Measurements from ENCODE around the gene TRIAP1. TPM values are rescaled to one million over a fixed set of nuclear protein-coding genes. Genes with fewer than 3 reads are reported as not detected.

TRIAP1 gene
- total RNA-seq, 1 donor from 2014 or later = 21.1 TPM

- DNase-seq (no peak), ATAC-seq (no peak)
- no peaks in the 10 kb centered on the region for H3K4me1 ChIP-seq
- no peak overlapping the region for H3K27ac ChIP-seq
- no peaks in the 10 kb centered on the region for H3K9me3 ChIP-seq
- no peaks in the 10 kb centered on the region for H3K36me3 ChIP-seq
- H3K27me3 ChIP-seq = no peaks in the 10 kb centered on the region
- no peak overlapping the region for H3K4me3 ChIP-seq
- intact Hi-C loops (cut with DNase I) = no loop called here
- TF ChIP-seq CTCF (IDR thresholded peaks at IDR 0.05) = no peak
These were observed 33.3 kb upstream of the TRIAP1 start for GRCh38 chr12:120479458-120479857.

- Histone ChIP-seq H3K36me3 (no peaks in the 10 kb centered on the region), H3K27me3 (no peaks in the 10 kb centered on the region), H3K9me3 (no peaks in the 10 kb centered on the region), H3K27ac (no peak overlapping the region), H3K4me3 (no peak overlapping the region), H3K4me1 (no peaks in the 10 kb centered on the region)
- intact Hi-C loops (cut with DNase I) = no loop called here
- DNase-seq (no peak), ATAC-seq (no peak)
- no peak for TF ChIP-seq CTCF (IDR thresholded peaks at IDR 0.05)
These were observed 29.5 kb upstream of the TRIAP1 start for GRCh38 chr12:120475643-120476042.

GRCh38 chr12:120474616-120474960 lies 28.4 kb upstream of the TRIAP1 start:
- DNase-seq (no peak), ATAC-seq (peak; percentile 66)
- H3K9me3 ChIP-seq = no peaks in the 10 kb centered on the region
- peaks cover 6% of the 10 kb centered on the region for H3K4me1 ChIP-seq
- no peak for TF ChIP-seq CTCF (IDR thresholded peaks at IDR 0.05)
- H3K4me3 ChIP-seq = no peak overlapping the region
- H3K27ac ChIP-seq = no peak overlapping the region
- no peaks in the 10 kb centered on the region for H3K36me3 ChIP-seq
- H3K27me3 ChIP-seq = no peaks in the 10 kb centered on the region
- intact Hi-C loops (cut with DNase I) = no loop called here

GRCh38 chr12:120473807-120474615 lies 27.8 kb upstream of the TRIAP1 start:
- no peak for TF ChIP-seq CTCF (IDR thresholded peaks at IDR 0.05)
- H3K4me1 ChIP-seq = peaks cover 6% of the 10 kb centered on the region
- DNase-seq (no peak), ATAC-seq (no peak)
- no peak overlapping the region for H3K27ac ChIP-seq
- H3K27me3 ChIP-seq = no peaks in the 10 kb centered on the region
- no peak overlapping the region for H3K4me3 ChIP-seq
- H3K9me3 ChIP-seq = no peaks in the 10 kb centered on the region
- H3K36me3 ChIP-seq = no peaks in the 10 kb centered on the region
- intact Hi-C loops (cut with DNase I) = no loop called here

GRCh38 chr12:120472521-120472920 lies 26.3 kb upstream of the TRIAP1 start:
- H3K4me3 ChIP-seq = no peak overlapping the region
- peaks cover 1% of the 10 kb centered on the region for H3K36me3 ChIP-seq
- DNase-seq (no peak), ATAC-seq (no peak)
- no peak overlapping the region for H3K27ac ChIP-seq
- H3K4me1 ChIP-seq = peaks cover 11% of the 10 kb centered on the region
- no peaks in the 10 kb centered on the region for H3K27me3 ChIP-seq
- no peak for TF ChIP-seq CTCF (IDR thresholded peaks at IDR 0.05)
- H3K9me3 ChIP-seq = no peaks in the 10 kb centered on the region
- intact Hi-C loops (cut with DNase I) = no loop called here

Data from upper lobe of right lung (tissue), 1 donor.